ENCODE data around the gene LMBR1. TPM values are rescaled to one million over a fixed set of nuclear protein-coding genes. Genes with fewer than 3 reads are reported as not detected.
"Not testable (repeated sequence)": the region's sequence is repeated elsewhere in the genome, so short reads cannot be mapped to it uniquely, and the experiment has no call there.

Gene LMBR1
- total and polyA plus RNA-seq, 3 donors from 2014 or later: 73.3 to 219 (median 218) TPM

GRCh38 chr7:156865493-156865892, 27.5 kb downstream of the LMBR1 start:
- H3K36me3 ChIP-seq (ENCODE audit: low read depth, missing control alignments): no peaks in the 10 kb centered on the region
- no peak overlapping the region for H3K27ac ChIP-seq
- H3K4me1 ChIP-seq: no peaks in the 10 kb centered on the region
- H3K9me3 ChIP-seq: no peaks in the 10 kb centered on the region
- TF ChIP-seq POLR2A (IDR thresholded peaks at IDR 0.05) (no peak), CTCF (IDR thresholded peaks at IDR 0.05) (no peak)
- WGBS, 2 donors: 68 to 79% methylated on average over 1 of the region's 1 CpG
- no peak for DNase-seq
- no peak overlapping the region for H3K4me3 ChIP-seq
- intact Hi-C loops (cut with DNase I; ENCODE audit: low total_unique reads): no loop called here
- H3K27me3 ChIP-seq: no peaks in the 10 kb centered on the region

- H3K27me3 ChIP-seq; intact Hi-C loops (cut with DNase I; ENCODE audit: low total_unique reads); H3K4me1 ChIP-seq; H3K9me3 ChIP-seq; H3K36me3 ChIP-seq (ENCODE audit: low read depth, missing control alignments); H3K27ac ChIP-seq; H3K4me3 ChIP-seq; DNase-seq: not testable (repeated sequence)
- 96 to 97% methylated on average over 2 of the region's 2 CpGs for WGBS, 2 donors
Measured at GRCh38 chr7:156862022-156862421, 31.0 kb downstream of the LMBR1 start.

GRCh38 chr7:156861212-156861611, 31.8 kb downstream of the LMBR1 start:
- H3K36me3 ChIP-seq (ENCODE audit: low read depth, missing control alignments): no peaks in the 10 kb centered on the region
- 94 to 95% methylated on average over 2 of the region's 2 CpGs for WGBS, 2 donors
- H3K9me3 ChIP-seq: no peaks in the 10 kb centered on the region
- TF ChIP-seq CTCF (IDR thresholded peaks at IDR 0.05) (no peak), POLR2A (IDR thresholded peaks at IDR 0.05) (no peak)
- no peak overlapping the region for H3K27ac ChIP-seq
- no peak for DNase-seq
- H3K4me3 ChIP-seq: no peak overlapping the region
- no peaks in the 10 kb centered on the region for H3K4me1 ChIP-seq
- H3K27me3 ChIP-seq: no peaks in the 10 kb centered on the region
- intact Hi-C loops (cut with DNase I; ENCODE audit: low total_unique reads): no loop called here

- H3K27me3 ChIP-seq; H3K4me3 ChIP-seq; H3K4me1 ChIP-seq; H3K27ac ChIP-seq; intact Hi-C loops (cut with DNase I; ENCODE audit: low total_unique reads); H3K9me3 ChIP-seq; H3K36me3 ChIP-seq (ENCODE audit: low read depth, missing control alignments); DNase-seq: not testable (repeated sequence)
- WGBS, 2 donors: 95 to 97% methylated on average over 8 of the region's 8 CpGs
Measured at GRCh38 chr7:156860099-156860498, 32.9 kb downstream of the LMBR1 start.

GRCh38 chr7:156858523-156858922, 34.5 kb downstream of the LMBR1 start:
- H3K9me3 ChIP-seq: no peaks in the 10 kb centered on the region
- no peak for TF ChIP-seq POLR2A (IDR thresholded peaks at IDR 0.05)
- no peak for TF ChIP-seq CTCF (IDR thresholded peaks at IDR 0.05)
- H3K4me1 ChIP-seq: no peaks in the 10 kb centered on the region
- no peaks in the 10 kb centered on the region for H3K27me3 ChIP-seq
- intact Hi-C loops (cut with DNase I; ENCODE audit: low total_unique reads): no loop called here
- H3K27ac ChIP-seq: no peak overlapping the region
- no peaks in the 10 kb centered on the region for H3K36me3 ChIP-seq (ENCODE audit: low read depth, missing control alignments)
- no peak for DNase-seq
- no peak overlapping the region for H3K4me3 ChIP-seq

- intact Hi-C loops (cut with DNase I; ENCODE audit: low total_unique reads): no loop called here
- no peak overlapping the region for H3K27ac ChIP-seq
- H3K27me3 ChIP-seq: no peaks in the 10 kb centered on the region
- no peaks in the 10 kb centered on the region for H3K4me1 ChIP-seq
- no peak for DNase-seq
- no peak overlapping the region for H3K4me3 ChIP-seq
- H3K9me3 ChIP-seq: no peaks in the 10 kb centered on the region
- 96 to 97% methylated on average over 1 of the region's 1 CpG for WGBS, 2 donors
- no peak for TF ChIP-seq CTCF (IDR thresholded peaks at IDR 0.05)
- TF ChIP-seq POLR2A (IDR thresholded peaks at IDR 0.05): no peak
- H3K36me3 ChIP-seq (ENCODE audit: low read depth, missing control alignments): no peaks in the 10 kb centered on the region
Measured at GRCh38 chr7:156857757-156858156, 35.2 kb downstream of the LMBR1 start.

Measured in testis (tissue), 3 donors.